IMR-90 (cell line): ENCODE results near the gene HIVEP1.

Source experiments
- BHLHE40 ChIP-seq: fragments of 150-350 bp; IDR thresholded peaks from 2 replicates; pipeline ENCODE4 v1.6.1; 2016; ENCODE audit warnings: mild to moderate bottlenecking, low read depth, low read length
- CEBPB ChIP-seq: IDR thresholded peaks from 2 replicates; pipeline ENCODE4 v1.6.1; 2012; ENCODE audit warnings: low read depth, low read length, improper control_type of control experiment
- CHD1 ChIP-seq: IDR thresholded peaks from 2 replicates; pipeline ENCODE4 v1.6.1; 2012; ENCODE audit warnings: low read depth, low read length, improper control_type of control experiment
- FOS ChIP-seq: fragments of 150-350 bp; IDR thresholded peaks from 2 replicates; pipeline ENCODE4 v1.6.1; 2016; ENCODE audit warnings: low read depth, low read length
- MAFK ChIP-seq: IDR thresholded peaks from 2 replicates; pipeline ENCODE4 v1.6.1; 2012; ENCODE audit warnings: low read depth, low read length, improper control_type of control experiment
- MAZ ChIP-seq: IDR thresholded peaks from 2 replicates; pipeline ENCODE4 v1.6.1; 2012; ENCODE audit warnings: low read depth, mild to moderate bottlenecking, low read length, improper control_type of control experiment, moderate library complexity, borderline replicate concordance
- MXI1 ChIP-seq: IDR thresholded peaks from 2 replicates; pipeline ENCODE4 v1.6.1; 2012; ENCODE audit warnings: low read depth, mild to moderate bottlenecking, low read length, moderate library complexity, borderline replicate concordance
- POLR2A ChIP-seq: IDR thresholded peaks from 2 replicates; pipeline ENCODE4 v1.6.1; 2012; ENCODE audit warnings: mild to moderate bottlenecking, low read depth, low read length
- RCOR1 ChIP-seq: IDR thresholded peaks from 2 replicates; pipeline ENCODE4 v1.6.1; 2012; ENCODE audit warnings: mild to moderate bottlenecking, low read length, improper control_type of control experiment; ENCODE audit not compliant: insufficient replicate concordance
- RFX5 ChIP-seq: IDR thresholded peaks from 2 replicates; pipeline ENCODE4 v1.8.0; 2012; ENCODE audit warnings: low read depth, mild to moderate bottlenecking, low read length, moderate library complexity
- TF ChIP-seq, protein P1 (sequence below): conservative IDR thresholded peaks from 2 replicates; pipeline ENCODE4 v1.5.1; 2012; ENCODE audit warnings: mild to moderate bottlenecking, low read depth, low read length, improper control_type of control experiment

DNA sequence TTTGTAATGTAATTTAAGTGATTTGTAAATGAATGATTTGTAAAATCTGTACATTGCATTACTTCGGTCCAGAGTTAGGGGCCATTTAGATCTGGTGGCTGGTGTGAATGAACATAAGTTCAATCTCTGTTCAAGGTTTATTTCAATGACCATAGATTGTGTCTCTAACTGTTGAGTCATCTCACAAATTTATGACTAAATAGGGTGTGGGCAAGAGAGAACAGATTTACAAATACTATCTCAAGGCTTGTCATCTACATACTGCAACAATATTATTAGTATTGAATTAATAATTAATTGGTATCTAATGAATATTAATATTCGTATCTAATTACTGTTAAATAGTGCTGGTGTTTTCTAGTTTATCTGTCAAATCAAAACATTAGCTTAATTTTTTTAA is 162.8 kb downstream of the HIVEP1 start:
- TF ChIP-seq, protein P1, sequence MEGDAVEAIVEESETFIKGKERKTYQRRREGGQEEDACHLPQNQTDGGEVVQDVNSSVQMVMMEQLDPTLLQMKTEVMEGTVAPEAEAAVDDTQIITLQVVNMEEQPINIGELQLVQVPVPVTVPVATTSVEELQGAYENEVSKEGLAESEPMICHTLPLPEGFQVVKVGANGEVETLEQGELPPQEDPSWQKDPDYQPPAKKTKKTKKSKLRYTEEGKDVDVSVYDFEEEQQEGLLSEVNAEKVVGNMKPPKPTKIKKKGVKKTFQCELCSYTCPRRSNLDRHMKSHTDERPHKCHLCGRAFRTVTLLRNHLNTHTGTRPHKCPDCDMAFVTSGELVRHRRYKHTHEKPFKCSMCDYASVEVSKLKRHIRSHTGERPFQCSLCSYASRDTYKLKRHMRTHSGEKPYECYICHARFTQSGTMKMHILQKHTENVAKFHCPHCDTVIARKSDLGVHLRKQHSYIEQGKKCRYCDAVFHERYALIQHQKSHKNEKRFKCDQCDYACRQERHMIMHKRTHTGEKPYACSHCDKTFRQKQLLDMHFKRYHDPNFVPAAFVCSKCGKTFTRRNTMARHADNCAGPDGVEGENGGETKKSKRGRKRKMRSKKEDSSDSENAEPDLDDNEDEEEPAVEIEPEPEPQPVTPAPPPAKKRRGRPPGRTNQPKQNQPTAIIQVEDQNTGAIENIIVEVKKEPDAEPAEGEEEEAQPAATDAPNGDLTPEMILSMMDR: no peak
- TF ChIP-seq POLR2A: no peak
- 0 out of 2 replicates have a peak, but pooled peaks have one; percentile 9 for TF ChIP-seq CEBPB
- no peak for TF ChIP-seq MAFK
- no peak for TF ChIP-seq RFX5
- no peak for TF ChIP-seq BHLHE40
- no peak for TF ChIP-seq RCOR1
- no peak for TF ChIP-seq FOS
- no peak for TF ChIP-seq MXI1
- no peak for TF ChIP-seq CHD1
- no peak for TF ChIP-seq MAZ
